GM18526 (cell line): ENCODE data around the gene CYP4F3.

Source experiments
- POLR2A ChIP-seq: IDR thresholded peaks from 3 replicates; pipeline ENCODE4 v1.6.1; 2011; ENCODE audit not compliant: insufficient read length; ENCODE audit errors: extremely low read depth

Gene CYP4F3

DNA sequence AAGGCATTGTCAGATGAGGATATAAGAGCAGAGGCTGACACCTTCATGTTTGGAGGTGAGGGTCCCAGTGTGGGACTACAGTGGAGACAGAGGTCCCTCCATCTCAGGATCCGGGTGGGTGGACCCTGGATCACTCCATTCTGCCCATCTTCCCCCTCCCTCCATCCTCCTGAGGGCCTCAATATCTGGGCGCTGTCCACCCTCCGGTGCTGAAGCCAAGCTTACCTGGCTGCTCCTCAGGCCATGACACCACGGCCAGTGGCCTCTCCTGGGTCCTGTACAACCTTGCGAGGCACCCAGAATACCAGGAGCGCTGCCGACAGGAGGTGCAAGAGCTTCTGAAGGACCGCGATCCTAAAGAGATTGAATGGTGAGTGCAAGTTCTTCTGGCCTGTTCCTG is 44.1 kb downstream of the CYP4F3 start:
- TF ChIP-seq POLR2A, result no peak

DNA sequence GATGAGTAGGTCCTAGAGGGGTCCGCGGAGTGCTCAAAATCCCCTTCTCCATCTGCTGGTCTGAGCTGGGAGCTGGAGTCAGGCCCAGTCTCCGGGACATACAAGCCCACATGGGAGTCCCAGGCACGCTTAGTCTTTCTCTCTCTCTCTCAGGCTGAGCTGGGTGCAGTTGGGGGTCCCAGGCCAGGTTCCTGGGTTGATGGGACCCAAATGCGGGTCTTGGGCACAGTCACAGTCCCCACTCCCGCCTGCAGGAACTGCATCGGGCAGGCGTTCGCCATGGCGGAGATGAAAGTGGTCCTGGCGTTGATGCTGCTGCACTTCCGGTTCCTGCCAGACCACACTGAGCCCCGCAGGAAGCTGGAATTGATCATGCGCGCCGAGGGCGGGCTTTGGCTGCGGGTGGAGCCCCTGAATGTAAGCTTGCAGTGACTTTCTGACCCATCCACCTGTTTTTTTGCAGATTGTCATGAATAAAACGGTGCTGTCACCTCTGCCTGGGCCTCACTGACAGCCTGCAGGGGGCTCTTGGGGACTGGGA is 56.0 kb downstream of the CYP4F3 start:
- no peak for TF ChIP-seq POLR2A

DNA sequence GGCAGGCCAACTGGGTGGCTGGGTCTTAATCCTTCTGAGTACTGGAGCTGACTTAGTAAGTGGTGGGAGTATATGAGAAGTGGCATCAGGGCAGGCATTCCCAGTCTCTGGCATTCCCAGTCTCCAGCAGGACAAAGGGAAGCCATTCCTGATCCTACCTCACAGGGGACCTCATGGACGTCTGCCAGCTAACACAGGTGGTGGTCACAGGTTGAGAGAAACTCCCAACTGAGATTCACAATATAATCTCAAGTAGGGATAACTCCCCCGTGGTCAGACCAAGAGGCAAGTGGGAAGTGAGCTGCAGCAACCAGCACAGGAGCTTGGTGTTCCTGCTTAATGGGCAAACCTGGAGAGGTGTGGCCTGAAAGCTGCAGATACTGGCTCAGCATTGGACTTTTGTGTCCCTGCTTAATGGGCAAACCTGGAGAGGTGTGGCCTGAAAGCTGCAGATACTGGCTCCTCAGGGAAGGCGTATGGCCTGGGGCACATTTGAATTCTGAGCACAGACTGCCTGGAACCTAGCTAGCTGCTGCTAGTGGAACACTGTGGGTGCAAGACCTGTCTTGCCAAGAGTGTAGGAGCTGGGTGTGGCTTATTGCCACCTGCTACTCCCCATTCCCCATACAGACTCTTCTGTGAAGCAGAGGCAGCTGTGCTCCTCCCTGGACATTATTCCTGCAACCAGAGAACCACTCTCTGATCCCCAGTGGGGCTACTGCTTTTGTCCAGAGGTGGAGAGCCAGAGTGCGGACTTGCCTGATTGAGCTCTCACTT is 61.2 kb downstream of the CYP4F3 start:
- TF ChIP-seq POLR2A, result no peak

DNA sequence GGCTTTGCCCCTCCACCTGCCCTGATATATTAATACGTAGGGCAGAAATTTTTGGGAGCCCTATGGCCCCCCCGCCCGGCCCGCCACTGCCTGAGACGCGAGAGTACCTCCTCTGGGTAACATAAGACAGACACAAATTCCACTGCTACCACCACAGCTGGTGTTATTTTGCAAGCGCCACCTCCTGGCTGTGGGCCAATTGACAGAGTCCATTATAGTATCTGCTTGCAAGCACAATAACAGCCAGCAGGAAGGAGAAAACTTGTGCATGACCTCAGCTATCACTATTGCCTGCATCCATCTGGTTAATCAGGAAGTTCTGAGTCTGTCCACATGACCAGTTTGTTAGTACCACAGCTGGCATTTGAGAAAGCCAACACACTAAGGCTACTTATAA is 61.8 kb downstream of the CYP4F3 start:
- no peak for TF ChIP-seq POLR2A
